ENCODE data around the gene SLC25A1.
"Not testable (repeated sequence)": the region's sequence is repeated elsewhere in the genome, so short reads cannot be mapped to it uniquely, and the experiment has no call there.

Gene SLC25A1

GRCh38 chr22:19158649-19159048 is 19.9 kb downstream of the SLC25A1 start:
- not testable (repeated sequence) for DNase-seq

- not testable (repeated sequence) for DNase-seq
These were observed 22.4 kb downstream of the SLC25A1 start for GRCh38 chr22:19156109-19156508.

GRCh38 chr22:19152942-19153883 is 25.3 kb downstream of the SLC25A1 start:
- no peak for DNase-seq

DNA sequence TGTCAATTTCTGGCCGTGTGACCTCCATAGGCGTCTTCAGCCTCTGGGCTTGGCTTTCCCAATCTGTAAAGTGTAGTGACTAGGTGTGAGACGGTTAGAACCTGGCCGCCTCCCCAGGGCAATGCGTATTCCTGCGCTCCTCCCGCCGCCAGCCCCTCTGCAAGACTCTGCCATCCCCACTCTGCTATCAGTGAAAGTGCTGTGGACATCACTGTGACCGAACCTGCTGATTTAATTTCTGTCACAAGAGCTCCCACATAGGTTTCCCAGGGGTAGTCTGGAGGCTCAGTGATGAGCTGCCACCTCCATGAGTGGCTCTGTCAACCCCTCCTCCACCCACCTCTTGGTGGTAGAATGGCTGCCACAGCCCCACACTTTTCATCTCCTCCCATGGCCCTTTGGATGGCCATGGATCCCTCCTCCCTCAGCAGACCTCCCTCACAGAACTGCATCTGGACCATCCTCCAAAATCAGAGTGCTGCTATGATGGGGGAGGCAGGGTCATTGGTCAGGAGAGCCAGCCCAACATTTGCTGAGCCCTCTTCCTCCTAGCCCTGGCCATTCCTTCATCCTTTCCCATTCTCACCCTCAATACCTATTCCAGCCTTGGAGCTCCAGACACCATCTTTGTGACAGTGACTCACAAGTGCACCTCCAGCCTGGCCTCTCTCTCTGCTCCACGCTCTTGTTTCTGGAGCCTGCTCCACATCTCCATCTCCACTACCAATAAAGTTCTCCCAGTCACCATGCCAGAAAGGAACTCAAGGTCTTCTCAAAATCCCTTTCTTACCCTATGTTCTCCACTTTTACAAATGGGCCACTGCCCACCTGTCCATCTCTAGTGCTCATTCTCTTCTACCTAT is 27.0 kb downstream of the SLC25A1 start:
- no peak for DNase-seq

DNA sequence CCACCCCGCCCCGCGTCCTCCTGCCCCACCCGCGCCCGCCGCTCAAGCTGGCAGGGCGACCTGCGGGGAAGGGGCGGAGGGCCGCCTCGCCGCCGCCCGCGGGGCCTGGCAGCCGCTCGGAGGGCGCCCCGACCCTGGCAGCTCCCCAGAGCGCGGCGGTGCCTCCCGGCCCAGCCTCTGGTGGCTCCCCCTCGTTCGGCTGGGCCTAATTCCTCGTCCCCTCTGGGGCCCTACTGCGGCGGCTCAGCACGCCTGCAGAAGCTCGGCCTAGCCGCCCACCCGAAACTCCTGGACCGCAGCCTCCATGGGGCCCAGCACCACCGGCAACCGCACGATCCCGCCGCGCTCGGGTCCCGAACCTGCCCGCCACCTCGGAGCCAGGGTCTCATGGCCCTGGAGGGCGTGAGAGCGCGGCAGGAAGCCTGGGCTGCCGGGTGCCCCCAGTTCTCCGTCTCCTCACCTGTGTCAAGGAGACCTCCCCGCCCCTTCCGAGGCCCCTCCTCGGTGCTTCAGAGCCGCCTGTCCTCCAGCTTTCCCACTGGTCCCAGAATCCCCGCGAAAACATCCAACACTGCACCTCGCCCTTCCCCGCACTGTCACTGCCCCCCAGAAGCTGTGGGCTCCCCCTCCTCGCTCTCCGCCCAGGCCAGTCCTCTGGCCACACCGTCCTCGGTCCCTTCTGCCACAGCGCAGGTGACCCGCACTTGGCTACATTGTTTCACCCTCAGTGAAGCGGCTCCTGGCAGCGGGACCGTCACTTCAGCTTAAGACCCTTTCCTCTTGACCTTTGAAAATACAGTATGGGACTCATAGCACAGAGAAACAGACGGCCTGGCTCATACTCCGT is 27.8 kb downstream of the SLC25A1 start:
- no peak for DNase-seq

- no peak for DNase-seq
These were observed 28.5 kb downstream of the SLC25A1 start, which contains the start of gene GSC2 for GRCh38 chr22:19149991-19150390. Gene GSC2 (minus strand): TSS chr22:19150292. CDS start chr22:19150283, 9 bp downstream.

DNA sequence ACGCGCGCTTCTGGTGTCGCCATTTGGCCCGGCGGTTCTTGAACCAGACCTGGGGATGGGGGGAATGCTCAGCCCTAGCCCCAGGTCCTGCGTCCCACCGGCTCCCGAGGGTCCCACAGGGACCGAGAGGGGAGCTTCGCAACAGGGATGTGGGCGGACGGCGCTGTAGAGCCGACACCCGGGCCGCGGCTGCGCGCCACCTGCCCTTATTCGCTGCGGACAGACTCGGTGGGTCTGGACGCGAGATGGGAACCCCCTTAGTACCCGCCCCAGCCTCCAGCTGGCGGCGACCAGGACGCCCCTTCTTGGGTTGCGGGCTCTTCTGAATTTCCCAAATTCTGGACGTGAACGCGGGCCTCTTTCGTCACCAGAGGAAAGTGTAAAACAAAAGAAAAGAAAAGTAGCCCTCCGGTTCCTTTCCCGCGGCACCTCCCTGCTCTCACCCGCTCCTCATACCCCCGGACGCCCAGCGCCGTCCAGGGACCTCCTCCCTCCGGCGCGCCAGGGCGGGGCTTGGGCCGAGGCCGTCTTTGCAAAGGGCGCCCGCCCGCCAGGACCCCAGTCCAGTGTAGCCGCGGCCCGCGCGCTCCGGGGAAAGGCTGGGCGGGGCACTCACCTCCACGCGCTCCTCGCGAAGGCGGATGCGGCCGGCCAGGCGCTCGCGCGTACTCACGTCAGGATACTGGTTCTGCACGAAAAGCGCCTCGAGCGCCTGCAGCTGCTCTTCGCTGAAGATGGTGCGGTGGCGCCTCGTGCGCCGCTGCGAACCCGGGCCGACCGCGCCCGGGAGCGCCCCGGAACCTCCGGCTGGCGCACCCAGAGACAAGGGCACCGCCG is 29.3 kb downstream of the SLC25A1 start:
- no peak for DNase-seq

GRCh38 chr22:19148417-19149046 is 30.0 kb downstream of the SLC25A1 start:
- no peak for DNase-seq

GRCh38 chr22:19147195-19147780 is 31.2 kb downstream of the SLC25A1 start:
- DNase-seq: no peak

- DNase-seq: no peak
These were observed 32.1 kb downstream of the SLC25A1 start for GRCh38 chr22:19146215-19146968.

GRCh38 chr22:19143967-19144400 is 34.6 kb downstream of the SLC25A1 start:
- DNase-seq: peak; percentile 23

DNA sequence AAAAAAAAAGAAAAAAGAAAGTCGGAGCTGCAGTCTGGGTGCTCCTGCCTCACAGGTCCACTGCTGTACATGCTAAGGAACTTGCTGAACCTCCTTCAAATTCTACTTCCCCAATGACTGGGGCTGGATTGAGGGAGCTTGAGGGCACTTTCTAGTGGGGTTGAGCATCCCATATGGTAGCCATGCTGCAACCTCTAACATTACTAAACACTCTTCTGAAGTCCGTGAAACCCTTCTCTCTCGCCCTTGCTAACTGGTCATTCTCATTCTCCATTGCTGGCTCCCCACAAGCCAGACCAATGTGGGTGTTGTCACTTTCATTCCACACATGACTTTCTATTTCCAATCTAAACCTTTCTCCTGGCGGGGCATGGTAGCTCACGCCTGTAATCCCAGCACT is 35.3 kb downstream of the SLC25A1 start:
- no peak for DNase-seq

DNA sequence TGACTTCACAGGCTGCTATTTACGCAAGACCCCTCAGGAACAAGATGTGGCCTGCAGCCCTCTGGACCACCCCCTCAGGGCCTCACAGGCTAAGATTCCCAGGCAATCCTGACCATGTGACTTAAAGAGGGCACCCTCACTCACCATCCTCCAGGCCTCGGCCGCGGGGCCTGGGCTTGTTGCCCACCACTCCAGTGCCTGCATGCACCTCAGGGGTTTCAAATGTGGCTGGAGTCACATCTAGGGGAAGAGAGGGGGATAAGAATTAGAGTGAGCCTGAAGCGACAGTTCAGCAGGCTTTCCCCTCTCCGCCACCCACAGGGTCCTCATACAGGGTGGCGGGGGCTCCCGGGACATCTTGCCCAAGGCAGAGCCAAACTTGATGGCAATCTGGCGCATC is 36.1 kb downstream of the SLC25A1 start:
- no peak for DNase-seq

GRCh38 chr22:19139974-19140373 is 38.6 kb downstream of the SLC25A1 start:
- no peak for DNase-seq

DNA sequence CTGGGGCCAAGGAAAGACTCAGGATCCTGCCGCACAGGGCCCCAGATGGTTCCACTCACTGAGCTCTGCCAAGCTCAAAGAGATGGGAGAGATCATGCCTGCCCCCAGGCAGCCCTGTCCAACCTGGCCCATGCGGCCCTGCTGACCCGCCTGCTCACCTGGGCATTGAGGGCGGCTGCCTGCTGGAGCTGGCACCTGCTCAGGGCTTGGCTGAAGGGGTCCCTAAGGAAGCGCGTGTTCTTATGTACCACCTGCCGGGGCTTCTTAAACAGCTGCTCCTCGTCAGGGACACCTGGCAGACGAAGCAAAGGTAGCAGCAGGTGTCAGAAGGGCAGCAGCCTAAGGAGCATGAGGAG is 39.6 kb downstream of the SLC25A1 start:
- DNase-seq: no peak

- no peak for DNase-seq
These were observed 40.1 kb downstream of the SLC25A1 start for GRCh38 chr22:19138217-19139000.

- no peak for DNase-seq
These were observed 40.9 kb downstream of the SLC25A1 start for GRCh38 chr22:19137384-19138216.

DNA sequence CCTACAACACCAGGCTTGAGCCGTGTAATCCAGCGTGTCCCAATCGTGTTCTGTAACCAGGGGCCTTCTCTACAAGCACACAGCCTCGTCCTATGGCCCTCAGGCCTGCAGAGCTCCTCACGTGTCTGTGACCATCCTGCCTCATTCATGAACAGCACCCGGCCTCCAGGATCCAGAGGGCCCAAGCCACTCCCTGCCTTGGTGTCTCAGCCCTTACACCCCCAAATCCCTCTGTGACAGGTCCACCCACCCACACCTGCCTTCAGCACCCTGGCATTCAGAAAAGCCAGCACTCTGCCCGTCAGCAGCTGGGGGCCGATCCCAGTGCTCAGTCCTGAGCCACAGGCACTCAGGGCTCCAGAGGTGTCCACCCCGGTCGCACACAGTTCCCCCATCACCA is 41.6 kb downstream of the SLC25A1 start:
- no peak for DNase-seq
